ENCODE measurements around the gene CEP112.

CEP112 gene

DNA sequence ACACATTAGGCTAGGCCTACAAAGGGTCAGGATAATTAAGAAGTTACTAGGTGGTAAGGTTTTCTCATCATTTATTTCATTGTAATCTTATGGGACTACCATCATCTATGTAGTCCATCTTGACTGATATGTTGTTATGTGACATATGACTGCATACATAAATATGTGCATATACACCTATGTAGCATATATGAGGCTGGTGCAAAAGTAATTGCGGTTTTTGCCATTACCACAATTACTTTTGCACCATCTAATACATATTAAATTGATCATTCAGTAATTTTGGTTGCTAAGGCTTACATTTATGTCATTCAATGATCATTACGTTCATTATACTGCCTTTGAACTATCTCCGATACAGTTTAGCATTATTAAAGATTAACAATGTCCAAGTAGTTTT is 462.7 kb downstream of the CEP112 start:
- TF ChIP-seq POLR2A (IDR thresholded peaks at IDR 0.05; ENCODE audit: low read length) (no peak), GATA1 (IDR thresholded peaks at IDR 0.05; ENCODE audit: low read depth, low read length) (no peak)
- DNase-seq = no peak

DNA sequence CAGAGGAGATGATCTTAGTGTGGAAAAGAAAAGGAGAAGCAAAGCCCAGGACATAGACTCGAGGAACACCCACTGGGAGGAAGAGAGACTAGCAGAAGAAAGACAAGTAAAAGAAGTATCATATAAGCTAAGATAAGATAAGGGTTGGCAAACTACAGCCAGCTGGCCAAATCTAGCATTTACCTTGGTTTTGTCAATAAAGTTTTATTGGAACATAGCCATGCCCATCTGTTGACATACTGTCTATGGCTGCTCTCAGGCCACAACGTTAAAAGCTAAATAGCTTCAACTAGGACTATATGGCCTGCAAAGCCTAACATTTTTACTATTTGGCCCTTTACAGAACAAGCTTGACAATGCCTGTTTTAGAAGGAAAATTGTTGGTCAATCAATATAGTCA is 464.1 kb downstream of the CEP112 start:
- TF ChIP-seq POLR2A (IDR thresholded peaks at IDR 0.05; ENCODE audit: low read length) (no peak), GATA1 (IDR thresholded peaks at IDR 0.05; ENCODE audit: low read depth, low read length) (no peak)
- no peak for DNase-seq

DNA sequence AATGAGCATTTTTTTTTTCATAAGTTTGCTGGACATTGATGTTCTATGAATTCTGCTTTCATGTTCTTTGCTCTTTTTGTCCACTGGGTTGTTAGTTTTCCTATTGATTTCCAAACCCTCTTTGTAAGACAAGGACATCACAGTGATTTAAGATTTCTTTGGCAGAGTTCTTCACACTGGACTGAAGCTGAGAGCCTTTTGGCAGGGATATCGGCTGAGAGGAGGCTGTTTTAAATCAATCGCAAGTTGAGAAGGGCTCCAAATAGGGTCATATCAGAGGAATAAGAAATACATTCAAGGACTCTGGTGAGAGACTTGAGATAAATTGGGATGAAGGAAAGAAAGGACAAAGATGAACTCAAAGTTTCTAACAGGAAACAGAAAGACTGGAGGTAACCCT is 464.7 kb downstream of the CEP112 start:
- TF ChIP-seq GATA1 (IDR thresholded peaks at IDR 0.05; ENCODE audit: low read depth, low read length) (no peak), POLR2A (IDR thresholded peaks at IDR 0.05; ENCODE audit: low read length) (no peak)
- no peak for DNase-seq

- DNase-seq = no peak
- TF ChIP-seq POLR2A (IDR thresholded peaks at IDR 0.05; ENCODE audit: low read length) (no peak), GATA1 (IDR thresholded peaks at IDR 0.05; ENCODE audit: low read depth, low read length) (no peak)
Observed at GRCh38 chr17:65723431-65724151, 468.3 kb downstream of the CEP112 start.

- TF ChIP-seq GATA1 (IDR thresholded peaks at IDR 0.05; ENCODE audit: low read depth, low read length) (no peak), POLR2A (IDR thresholded peaks at IDR 0.05; ENCODE audit: low read length) (no peak)
- DNase-seq = no peak
Observed at GRCh38 chr17:65718601-65719000, 473.3 kb downstream of the CEP112 start.

DNA sequence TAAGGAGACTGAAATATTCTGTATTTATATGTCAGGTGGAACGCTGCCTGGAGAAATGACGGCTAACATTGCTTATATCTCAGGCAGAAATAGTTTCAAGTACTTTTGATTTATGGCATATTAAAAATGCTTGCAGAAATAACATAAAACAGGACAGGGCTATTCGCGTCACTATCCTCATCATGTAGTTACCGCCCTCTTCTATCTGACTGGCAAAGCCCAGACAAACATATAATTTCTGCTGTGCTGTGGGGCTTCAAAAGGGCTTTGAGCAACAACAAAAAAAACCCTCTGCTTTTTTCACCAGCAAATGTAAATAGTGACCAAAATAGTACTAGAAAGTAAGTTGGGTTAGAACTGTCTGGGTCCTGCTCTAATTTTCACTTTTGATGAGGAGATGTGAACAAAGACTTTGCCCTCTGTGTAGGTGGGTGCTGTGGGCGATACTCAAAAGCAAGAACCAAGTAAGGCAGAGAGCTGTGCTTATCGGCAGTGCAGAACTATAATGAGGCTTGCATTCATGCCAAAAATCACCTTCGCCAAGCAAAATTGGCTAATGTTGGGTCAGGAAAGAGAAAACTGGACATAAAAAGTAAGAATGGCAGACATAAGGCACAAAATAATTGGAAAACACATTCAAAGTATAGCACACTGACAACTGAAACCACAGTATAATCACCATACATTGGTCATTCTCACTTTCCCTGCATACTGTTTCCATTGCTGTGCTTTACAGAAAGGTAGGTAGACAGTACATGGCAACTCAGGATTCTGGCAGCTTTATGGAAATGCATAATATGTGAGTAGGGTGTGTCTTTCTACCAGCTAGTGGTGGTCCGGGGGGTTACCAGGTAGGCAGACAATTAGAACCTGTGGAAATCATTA is 479.3 kb downstream of the CEP112 start:
- DNase-seq = no peak
- no peak for TF ChIP-seq POLR2A (IDR thresholded peaks at IDR 0.05; ENCODE audit: low read length)
- TF ChIP-seq GATA1 (IDR thresholded peaks at IDR 0.05; ENCODE audit: low read depth, low read length) = no peak

DNA sequence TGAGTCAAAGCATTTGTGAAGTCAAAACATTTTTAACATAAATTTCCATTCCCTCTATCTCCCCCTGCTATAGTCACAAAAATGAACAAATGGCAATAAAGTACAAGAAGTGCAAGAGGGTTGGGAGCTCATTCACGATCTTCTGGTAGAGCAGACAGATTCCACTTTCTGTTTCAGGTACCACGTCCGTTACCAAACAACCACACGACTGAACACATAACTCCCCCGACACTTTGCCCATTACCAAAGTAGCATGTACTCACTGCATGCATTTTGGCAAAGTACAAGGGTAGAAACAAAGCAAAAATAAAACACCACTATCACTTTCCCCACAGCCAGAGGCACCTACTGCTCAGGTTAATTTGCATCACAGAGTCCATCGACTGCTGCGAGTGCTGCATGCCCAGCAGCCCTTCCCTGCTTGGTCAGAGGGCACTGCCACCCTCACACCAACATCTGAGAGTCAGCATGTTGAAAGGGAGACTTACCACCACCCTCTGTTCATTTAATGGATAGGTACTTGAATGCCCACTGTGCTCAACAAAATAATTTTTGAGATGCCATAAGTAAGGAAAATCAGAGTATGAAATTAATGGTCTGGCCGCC is 480.2 kb downstream of the CEP112 start:
- TF ChIP-seq GATA1 (IDR thresholded peaks at IDR 0.05; ENCODE audit: low read depth, low read length) (no peak), POLR2A (IDR thresholded peaks at IDR 0.05; ENCODE audit: low read length) (no peak)
- no peak for DNase-seq

DNA sequence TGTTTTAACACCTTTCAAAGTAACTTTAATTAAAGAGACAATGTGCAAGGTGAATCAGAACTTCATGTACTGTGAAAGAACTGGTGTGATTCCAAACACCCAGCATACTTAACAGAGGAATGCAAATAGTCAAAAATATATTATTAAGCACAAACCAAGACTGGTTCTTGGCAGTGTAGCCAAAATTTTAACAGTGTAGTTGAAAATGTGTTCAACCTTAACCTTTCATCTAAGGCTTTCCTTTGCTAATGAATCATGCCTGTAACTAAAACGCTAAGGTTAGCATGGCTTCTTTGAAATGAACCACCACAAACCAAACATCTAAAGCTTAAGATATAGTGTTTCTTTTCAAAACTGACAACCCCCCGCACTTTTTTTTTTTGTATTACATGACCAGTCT is 484.2 kb downstream of the CEP112 start:
- no peak for DNase-seq

GRCh38 chr17:65704731-65705130 is 487.2 kb downstream of the CEP112 start:
- TF ChIP-seq GATA1 (IDR thresholded peaks at IDR 0.05; ENCODE audit: low read depth, low read length) = no peak
- no peak for TF ChIP-seq POLR2A (IDR thresholded peaks at IDR 0.05; ENCODE audit: low read length)
- DNase-seq = no peak

More for the DNA sequence above, 484.2 kb downstream of the CEP112 start:
- TF ChIP-seq GATA1 (IDR thresholded peaks at IDR 0.05; ENCODE audit: low read depth, low read length) (no peak), POLR2A (IDR thresholded peaks at IDR 0.05; ENCODE audit: low read length) (no peak)

DNA sequence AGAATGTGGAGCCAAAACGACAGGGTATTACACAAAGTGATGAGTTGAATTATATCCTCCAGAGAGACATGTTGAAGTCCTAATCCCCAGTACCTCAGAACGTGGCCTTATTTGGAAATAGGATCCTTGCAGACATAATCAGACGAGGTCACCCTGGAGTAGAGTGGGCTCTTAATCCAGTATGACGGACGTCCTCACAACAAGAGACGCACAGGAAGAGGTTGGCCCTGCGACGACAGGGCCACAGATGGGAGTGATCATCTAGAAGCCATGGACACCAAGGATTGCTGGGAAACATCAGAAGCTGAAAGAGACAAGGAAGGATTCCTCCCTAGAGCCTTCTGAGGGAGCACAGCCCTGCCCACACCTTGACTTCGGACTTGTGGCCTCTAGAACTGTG is 488.0 kb downstream of the CEP112 start:
- TF ChIP-seq GATA1 (IDR thresholded peaks at IDR 0.05; ENCODE audit: low read depth, low read length) (no peak), POLR2A (IDR thresholded peaks at IDR 0.05; ENCODE audit: low read length) (no peak)
- no peak for DNase-seq

DNA sequence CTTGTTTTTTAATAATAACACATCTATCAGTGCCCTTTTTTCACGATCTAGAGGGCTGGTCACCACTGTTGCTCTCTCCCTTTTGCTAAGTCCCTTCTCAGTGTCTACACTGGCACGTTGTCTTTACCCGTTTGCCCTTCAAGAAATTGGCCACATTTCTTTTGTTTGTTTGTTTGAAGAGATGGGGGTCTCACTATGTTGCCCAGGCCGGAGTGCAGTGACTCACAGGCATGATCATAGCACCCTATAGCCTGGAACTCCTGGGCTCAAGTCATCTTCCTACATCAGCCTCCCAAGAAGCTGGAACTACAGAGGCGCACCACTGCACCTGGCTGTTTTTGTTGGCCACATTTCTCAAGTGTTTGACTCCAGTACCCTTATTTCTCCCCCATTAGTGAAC is 492.5 kb downstream of the CEP112 start:
- TF ChIP-seq POLR2A (IDR thresholded peaks at IDR 0.05; ENCODE audit: low read length) (no peak), GATA1 (IDR thresholded peaks at IDR 0.05; ENCODE audit: low read depth, low read length) (no peak)

GRCh38 chr17:65698381-65699061 is 493.4 kb downstream of the CEP112 start:
- TF ChIP-seq POLR2A (IDR thresholded peaks at IDR 0.05; ENCODE audit: low read length) = no peak
- TF ChIP-seq GATA1 (IDR thresholded peaks at IDR 0.05; ENCODE audit: low read depth, low read length) = no peak
- DNase-seq = no peak

More for the DNA sequence above, 492.5 kb downstream of the CEP112 start:
- no peak for DNase-seq

GRCh38 chr17:65697661-65698060 is 494.3 kb downstream of the CEP112 start:
- no peak for DNase-seq
- TF ChIP-seq POLR2A (IDR thresholded peaks at IDR 0.05; ENCODE audit: low read length) (no peak), GATA1 (IDR thresholded peaks at IDR 0.05; ENCODE audit: low read depth, low read length) (no peak)

Data from erythroblast (primary cell).